Mononuclear cell (primary cell): Measurements from ENCODE around the gene CCDC92. TPM values are rescaled to one million over a fixed set of nuclear protein-coding genes. Genes with fewer than 3 reads are reported as not detected.

Experiments used
- H3K27me3 ChIP-seq: 2 replicates; pipeline ENCODE4 v1.6.0; 2011; ENCODE audit warnings: low read length, control low read depth; ENCODE audit not compliant: insufficient read depth
- H3K4me1 ChIP-seq: 2 replicates; pipeline ENCODE4 v1.5.1; 2011; ENCODE audit warnings: mild to moderate bottlenecking, low read length, control low read depth; ENCODE audit not compliant: insufficient read depth
- H3K4me3 ChIP-seq: 2 replicates; pipeline ENCODE4 v1.5.1; 2011; ENCODE audit warnings: mild to moderate bottlenecking, low read length, moderate library complexity
- H3K9me3 ChIP-seq: 2 replicates; pipeline ENCODE4 v1.5.1; 2011; ENCODE audit warnings: low read depth, mild to moderate bottlenecking, control low read depth, low read length
- total RNA-seq: library from RNA; depleted of rRNA; stranded (reverse); fragments of >200 nt; gene quantifications from one replicate; pipeline ENCODE4 v1.2.3, GENCODE V29; 2012

The CCDC92 gene
- total RNA-seq, 1 donor: 5.9 TPM

- H3K4me3 ChIP-seq: peak overlapping the region; percentile 57
- peaks cover 17% of the 10 kb centered on the region for H3K4me1 ChIP-seq
- H3K9me3 ChIP-seq: no peaks in the 10 kb centered on the region
- peaks cover 5% of the 10 kb centered on the region for H3K27me3 ChIP-seq
Observed at GRCh38 chr12:123971770-123972456, 718 bp downstream of the CCDC92 start.

DNA sequence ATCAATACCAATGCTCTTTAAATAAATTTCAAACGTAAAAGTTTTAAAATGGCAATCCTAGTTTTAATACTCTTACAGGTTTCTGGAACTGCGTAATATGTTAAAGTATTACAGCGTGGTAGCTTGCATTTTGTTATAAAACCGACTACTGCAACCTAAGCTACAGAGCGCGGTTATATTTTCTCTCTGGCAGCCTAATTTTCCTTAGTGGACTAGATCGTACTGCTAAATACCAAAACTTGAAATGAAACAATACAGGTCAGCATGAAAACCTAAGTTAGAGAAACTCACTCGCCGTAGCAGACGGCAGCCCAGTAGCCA, 1.2 kb downstream of the CCDC92 start:
- H3K4me3 ChIP-seq: peak overlapping the region; percentile 57
- H3K9me3 ChIP-seq: no peaks in the 10 kb centered on the region
- peaks cover 17% of the 10 kb centered on the region for H3K4me1 ChIP-seq
- peaks cover 5% of the 10 kb centered on the region for H3K27me3 ChIP-seq

DNA sequence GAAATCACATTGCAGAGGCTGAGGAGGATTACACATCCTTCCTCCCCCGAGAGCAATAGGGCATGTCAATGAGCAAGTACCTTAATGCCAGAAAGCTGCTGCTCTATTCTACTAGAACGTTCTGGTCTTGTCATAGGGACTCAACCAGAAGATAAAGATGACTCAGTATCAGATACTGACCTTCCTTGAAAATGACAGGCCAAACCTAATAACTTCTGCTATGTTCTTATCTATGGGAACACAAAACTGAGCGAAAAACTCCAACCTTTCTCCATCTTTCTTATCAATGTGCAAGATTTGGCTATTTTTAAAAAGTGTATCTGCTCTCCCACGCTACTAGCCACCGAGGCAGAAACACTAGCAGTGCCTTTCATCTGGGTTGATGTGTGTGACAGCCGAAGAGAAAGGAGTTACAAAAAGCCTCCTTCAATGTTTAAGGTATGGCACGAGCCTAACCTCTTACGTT, 5.5 kb downstream of the CCDC92 start:
- Histone ChIP-seq H3K9me3 (no peaks in the 10 kb centered on the region), H3K4me1 (peaks cover 8% of the 10 kb centered on the region), H3K4me3 (no peak overlapping the region), H3K27me3 (peaks cover 5% of the 10 kb centered on the region)

DNA sequence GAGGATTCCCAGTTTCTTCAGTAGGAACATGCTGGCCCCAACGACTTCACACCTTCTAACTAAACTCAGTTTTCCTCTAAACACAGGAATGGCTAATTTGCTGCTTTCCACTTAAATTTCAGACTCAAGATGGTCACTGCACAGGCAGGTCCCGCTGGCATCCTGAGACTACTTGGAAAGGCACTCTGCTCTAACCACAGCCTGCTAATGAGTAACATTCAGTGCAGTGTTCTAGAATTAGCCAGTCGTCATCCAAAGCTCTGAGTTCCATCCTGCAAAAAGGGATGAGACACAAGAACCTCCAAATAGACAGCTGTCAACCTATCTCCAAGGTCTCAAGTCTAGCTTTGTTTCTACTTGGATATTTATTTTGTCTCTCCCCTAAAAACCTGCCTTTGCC, 6.0 kb downstream of the CCDC92 start:
- Histone ChIP-seq H3K9me3 (no peaks in the 10 kb centered on the region), H3K27me3 (peaks cover 3% of the 10 kb centered on the region), H3K4me3 (no peak overlapping the region), H3K4me1 (peaks cover 3% of the 10 kb centered on the region)

DNA sequence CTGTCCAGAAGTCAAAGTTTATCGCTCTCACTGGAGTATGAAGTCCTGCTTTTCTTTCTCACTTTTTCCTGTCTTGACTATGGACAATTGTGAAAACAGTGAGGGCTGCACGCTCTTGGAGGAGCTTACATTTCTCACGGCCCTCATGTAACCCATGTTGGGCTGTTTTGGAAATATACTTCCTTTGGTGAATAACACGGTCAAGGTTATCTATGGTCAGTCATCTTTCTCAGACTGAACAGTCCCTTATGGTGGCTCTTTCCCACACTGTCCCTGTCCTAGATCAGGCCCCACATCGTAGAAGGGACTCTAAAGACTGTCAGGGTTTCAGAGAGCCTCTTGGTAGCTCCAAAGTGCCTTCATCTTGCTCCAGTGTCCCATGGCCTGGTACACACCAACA, 7.2 kb downstream of the CCDC92 start:
- Histone ChIP-seq H3K27me3 (no peaks in the 10 kb centered on the region), H3K4me1 (no peaks in the 10 kb centered on the region), H3K9me3 (no peaks in the 10 kb centered on the region), H3K4me3 (no peak overlapping the region)

DNA sequence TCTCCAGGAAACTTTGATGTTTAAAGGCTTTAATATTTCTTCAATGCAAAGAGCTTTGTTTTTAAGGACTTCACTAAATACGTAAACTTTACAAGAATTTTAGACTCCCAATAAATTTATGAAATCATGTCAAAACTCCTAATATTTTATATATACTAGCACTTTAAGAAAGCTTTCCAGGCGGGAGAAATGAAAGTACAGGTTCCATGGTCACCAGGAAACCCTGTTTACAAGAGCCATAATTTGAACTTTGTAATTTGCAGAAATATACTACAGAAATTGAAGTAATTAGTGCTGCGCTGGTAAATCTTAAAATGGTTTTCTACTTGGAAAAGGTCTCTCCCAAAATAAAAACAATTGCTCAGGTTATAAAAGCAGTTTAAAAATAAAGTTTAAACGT, 8.8 kb downstream of the CCDC92 start:
- Histone ChIP-seq H3K4me1 (no peaks in the 10 kb centered on the region), H3K27me3 (no peaks in the 10 kb centered on the region), H3K4me3 (no peak overlapping the region), H3K9me3 (no peaks in the 10 kb centered on the region)

- Histone ChIP-seq H3K9me3 (no peaks in the 10 kb centered on the region), H3K27me3 (no peaks in the 10 kb centered on the region), H3K4me1 (no peaks in the 10 kb centered on the region), H3K4me3 (no peak overlapping the region)
Observed at GRCh38 chr12:123962513-123962912, 10.1 kb downstream of the CCDC92 start.

GRCh38 chr12:123961585-123962345, 10.9 kb downstream of the CCDC92 start:
- Histone ChIP-seq H3K4me3 (no peak overlapping the region), H3K27me3 (no peaks in the 10 kb centered on the region), H3K9me3 (no peaks in the 10 kb centered on the region), H3K4me1 (no peaks in the 10 kb centered on the region)

GRCh38 chr12:123960856-123961255, 11.8 kb downstream of the CCDC92 start:
- no peaks in the 10 kb centered on the region for H3K27me3 ChIP-seq
- no peak overlapping the region for H3K4me3 ChIP-seq
- no peaks in the 10 kb centered on the region for H3K4me1 ChIP-seq
- H3K9me3 ChIP-seq: no peaks in the 10 kb centered on the region

GRCh38 chr12:123960029-123960735, 12.4 kb downstream of the CCDC92 start:
- Histone ChIP-seq H3K4me1 (no peaks in the 10 kb centered on the region), H3K4me3 (no peak overlapping the region), H3K27me3 (no peaks in the 10 kb centered on the region), H3K9me3 (no peaks in the 10 kb centered on the region)

DNA sequence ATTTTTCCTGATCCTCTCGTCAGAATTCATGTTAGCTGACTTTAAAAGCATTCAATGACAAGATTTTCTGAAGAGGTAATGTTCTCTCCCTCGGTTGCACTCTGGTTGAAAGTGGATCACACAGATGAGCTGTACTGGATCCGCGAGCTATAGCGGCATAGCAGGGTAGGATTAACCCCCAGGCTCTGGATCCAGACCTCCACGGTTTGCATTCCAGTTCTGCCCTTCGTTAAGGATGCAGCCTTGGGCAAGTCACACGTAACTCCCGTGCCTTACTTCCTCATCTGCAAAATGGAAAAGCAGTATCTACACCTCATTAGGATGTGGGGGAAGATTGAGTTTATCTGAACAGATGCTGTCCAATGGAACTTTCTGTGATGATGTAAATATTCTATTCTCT, 13.8 kb downstream of the CCDC92 start:
- Histone ChIP-seq H3K9me3 (no peaks in the 10 kb centered on the region), H3K4me3 (no peak overlapping the region), H3K27me3 (no peaks in the 10 kb centered on the region)

DNA sequence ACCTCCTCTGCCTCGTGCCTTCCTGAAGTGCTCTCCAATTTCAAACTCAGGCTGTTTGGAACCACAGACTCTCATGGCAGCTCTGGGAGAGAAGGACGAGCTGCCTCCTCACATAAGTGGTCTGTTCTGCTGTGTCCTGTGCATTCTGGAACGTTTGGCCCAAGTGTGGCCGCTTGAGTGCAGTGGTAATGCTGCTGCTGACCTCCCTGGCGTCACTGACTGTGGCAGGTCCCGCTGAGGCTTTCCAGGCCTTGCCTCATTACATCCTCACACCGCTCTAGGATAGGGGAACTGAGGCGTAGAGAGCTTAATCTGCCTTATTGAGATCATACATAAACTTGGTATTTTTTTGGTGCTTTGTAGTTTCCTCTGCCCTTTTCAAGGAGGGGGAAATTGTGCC, 14.2 kb downstream of the CCDC92 start:
- no peak overlapping the region for H3K4me3 ChIP-seq
- H3K9me3 ChIP-seq: no peaks in the 10 kb centered on the region
- no peaks in the 10 kb centered on the region for H3K27me3 ChIP-seq
- H3K4me1 ChIP-seq: no peaks in the 10 kb centered on the region

More for the DNA sequence above, 13.8 kb downstream of the CCDC92 start:
- no peaks in the 10 kb centered on the region for H3K4me1 ChIP-seq

DNA sequence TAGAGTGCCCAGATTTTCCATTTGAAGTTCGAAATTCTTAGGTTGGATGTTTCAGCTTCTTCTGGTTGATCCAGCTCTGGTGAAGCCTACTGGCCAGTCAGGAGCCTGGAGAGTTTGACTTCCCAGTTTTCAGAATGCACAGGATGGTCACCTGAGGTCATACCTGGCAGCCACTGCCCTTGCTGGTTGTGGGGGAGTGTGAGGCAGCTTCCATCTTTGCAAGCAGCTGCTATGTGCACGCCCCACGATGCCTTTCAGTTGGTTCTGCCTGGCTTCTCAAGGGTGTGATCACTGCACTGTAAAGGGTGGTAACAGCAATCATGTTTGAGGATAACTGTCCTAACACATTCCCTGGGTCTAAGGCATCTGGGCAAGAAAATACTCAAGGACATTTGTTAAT, 15.4 kb downstream of the CCDC92 start:
- Histone ChIP-seq H3K4me1 (no peaks in the 10 kb centered on the region), H3K4me3 (no peak overlapping the region), H3K9me3 (no peaks in the 10 kb centered on the region), H3K27me3 (no peaks in the 10 kb centered on the region)

GRCh38 chr12:123956249-123956648, 16.4 kb downstream of the CCDC92 start:
- no peaks in the 10 kb centered on the region for H3K27me3 ChIP-seq
- H3K9me3 ChIP-seq: no peaks in the 10 kb centered on the region
- H3K4me3 ChIP-seq: no peak overlapping the region
- H3K4me1 ChIP-seq: no peaks in the 10 kb centered on the region

DNA sequence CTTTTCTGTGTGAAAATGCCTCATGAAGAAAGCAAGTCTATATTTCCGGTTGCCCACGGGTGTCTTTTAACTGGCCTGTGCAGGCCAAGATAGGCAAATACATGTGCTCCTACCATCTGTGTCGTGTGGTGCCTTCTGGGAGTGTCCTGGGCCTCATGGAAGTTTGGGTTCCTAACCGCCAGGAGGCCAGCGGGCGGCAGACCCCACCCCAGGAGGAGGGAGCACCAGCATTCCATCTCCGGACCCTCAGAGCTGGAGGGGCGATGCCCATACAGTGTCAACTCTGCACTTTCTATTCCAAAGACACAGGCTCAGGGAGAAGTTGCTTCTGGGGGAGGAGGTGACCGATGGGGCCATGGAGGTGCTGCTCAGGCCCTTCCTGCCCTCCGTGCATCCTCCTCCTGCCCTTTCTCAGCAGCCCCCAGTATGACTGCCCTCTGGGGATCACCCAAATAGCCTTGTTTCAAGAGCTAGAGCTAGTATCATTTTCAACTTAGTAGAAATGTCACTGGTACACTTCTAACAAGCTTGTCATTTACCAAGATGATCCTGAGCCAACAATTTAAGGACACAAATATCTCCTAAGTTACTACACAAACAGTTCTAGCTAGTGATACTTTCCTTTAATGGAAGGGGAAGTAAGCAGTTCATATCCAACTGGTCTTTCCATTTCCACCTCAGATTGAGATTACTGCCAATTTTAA, 17.8 kb downstream of the CCDC92 start:
- H3K4me3 ChIP-seq: no peak overlapping the region
- H3K9me3 ChIP-seq: no peaks in the 10 kb centered on the region
- no peaks in the 10 kb centered on the region for H3K4me1 ChIP-seq
- H3K27me3 ChIP-seq: no peaks in the 10 kb centered on the region
